Measurements from ENCODE around the gene TMEM143.

TMEM143 gene

DNA sequence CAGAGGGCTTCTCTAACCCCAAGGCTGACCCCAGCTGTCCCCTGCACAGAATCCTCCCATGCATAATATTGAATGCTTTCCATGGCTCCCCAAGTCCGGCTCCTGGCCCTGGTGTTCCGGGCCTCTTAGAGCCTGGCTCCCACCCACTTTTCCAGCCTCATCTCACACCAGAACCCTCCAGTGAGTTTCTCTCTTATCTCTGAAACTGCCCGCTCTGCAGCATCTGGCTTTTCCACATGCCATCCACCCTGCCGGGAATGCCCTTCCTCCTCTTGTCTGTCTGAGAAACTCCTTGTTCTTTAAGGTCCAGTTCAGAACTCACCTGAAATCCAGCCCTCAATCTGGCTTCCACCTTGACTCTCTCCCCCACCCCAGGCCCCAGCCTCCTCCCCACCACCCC lies 7.2 kb upstream of the TMEM143 start:
- H3K4me3 ChIP-seq (replicated peaks; ENCODE audit: low read depth, low read length): no peak overlapping the region
- no peak for DNase-seq (ENCODE audit: extremely low read depth, low read depth)

GRCh38 chr19:48368936-48369335 lies 5.2 kb upstream of the TMEM143 start:
- no peak overlapping the region for H3K4me3 ChIP-seq (replicated peaks; ENCODE audit: low read depth, low read length)
- TF ChIP-seq CTCF (IDR thresholded peaks at IDR 0.05; ENCODE audit: low read depth, low read length, missing control alignments): no peak
- DNase-seq (ENCODE audit: extremely low read depth, low read depth): no peak

More for the DNA sequence above, 7.2 kb upstream of the TMEM143 start:
- TF ChIP-seq CTCF (IDR thresholded peaks at IDR 0.05; ENCODE audit: low read depth, low read length, missing control alignments): no peak

GRCh38 chr19:48367855-48368254 lies 4.1 kb upstream of the TMEM143 start:
- no peak for TF ChIP-seq CTCF (IDR thresholded peaks at IDR 0.05; ENCODE audit: low read depth, low read length, missing control alignments)
- DNase-seq (ENCODE audit: extremely low read depth, low read depth): no peak
- H3K4me3 ChIP-seq (replicated peaks; ENCODE audit: low read depth, low read length): no peak overlapping the region

GRCh38 chr19:48365602-48366001 lies 1.9 kb upstream of the TMEM143 start:
- no peak for DNase-seq (ENCODE audit: extremely low read depth, low read depth)
- H3K4me3 ChIP-seq (replicated peaks; ENCODE audit: low read depth, low read length): no peak overlapping the region
- no peak for TF ChIP-seq CTCF (IDR thresholded peaks at IDR 0.05; ENCODE audit: low read depth, low read length, missing control alignments)

GRCh38 chr19:48364598-48365348 lies 1.0 kb upstream of the TMEM143 start:
- no peak for TF ChIP-seq CTCF (IDR thresholded peaks at IDR 0.05; ENCODE audit: low read depth, low read length, missing control alignments)
- no peak for DNase-seq (ENCODE audit: extremely low read depth, low read depth)
- H3K4me3 ChIP-seq (replicated peaks; ENCODE audit: low read depth, low read length): peak overlapping the region; percentile 79; the same call in 1 of the 2 replicates

- H3K4me3 ChIP-seq (replicated peaks; ENCODE audit: low read depth, low read length): peak overlapping the region; percentile 79
- TF ChIP-seq CTCF (IDR thresholded peaks at IDR 0.05; ENCODE audit: low read depth, low read length, missing control alignments): no peak
- no peak for DNase-seq (ENCODE audit: extremely low read depth, low read depth)
Measured at GRCh38 chr19:48363500-48363809, 285 bp downstream of the TMEM143 start.

Data from HFF-Myc (cell line).